ENCODE data around the gene C4orf50. TPM values are rescaled to one million over a fixed set of nuclear protein-coding genes. Genes with fewer than 3 reads are reported as not detected.

C4orf50 gene
- total RNA-seq, 5 donors from 2014 or later (not counting 1 experiment from before 2014, with no cell fraction given) = 0.28 to 3.0 (median 0.54) TPM

DNA sequence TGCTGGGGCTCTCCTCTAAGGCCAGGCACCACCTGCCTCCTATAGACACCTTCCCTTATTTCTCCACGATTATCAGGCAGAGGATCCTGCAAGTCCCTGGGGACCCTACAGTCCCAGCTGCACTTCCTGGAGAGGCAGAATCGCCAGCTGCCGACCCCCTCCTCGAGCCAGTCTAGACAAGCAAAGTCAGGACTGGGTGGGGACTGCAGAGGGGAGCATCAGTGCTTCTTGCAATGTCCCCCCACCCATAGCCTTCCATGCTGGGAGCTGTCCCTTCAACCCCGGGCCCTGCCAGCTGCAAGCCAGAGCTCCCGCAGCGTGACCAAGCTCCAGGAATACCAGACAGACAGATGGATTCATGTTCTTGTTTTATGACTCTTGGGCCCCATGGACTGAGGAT lies 124.0 kb downstream of the C4orf50 start:
- 61% methylated on average over 4 of the region's 7 CpGs for WGBS (ENCODE audit: insufficient coverage)
- peaks cover 0 to 5% of the 10 kb centered on the region in 2 experiments for H3K4me1 ChIP-seq (ENCODE audit: control insufficient read depth in 1 of 2, extremely low read depth in 1 of 2, insufficient read depth in 2 of 2, low read length in 2 of 2)
- H3K27me3 Mint-ChIP-seq = peaks cover 37 to 54% of the 10 kb centered on the region in 2 donors
- no peak overlapping the region for H3K27ac Mint-ChIP-seq
- ChIA-PET CTCF (no interaction called here), POLR2A (no interaction called here)
- no peak for ATAC-seq (replicated peaks in 1 of 4)
- no peak overlapping the region for H3K4me3 ChIP-seq (ENCODE audit: control insufficient read depth in 1 of 2, extremely low read depth in 1 of 2, low read length in 1 of 2)
- no peak overlapping the region for H3K4me3 Mint-ChIP-seq
- H3K36me3 ChIP-seq (ENCODE audit: control insufficient read depth in 2 of 2, extremely low read depth in 1 of 2, insufficient read depth in 1 of 2, low read length in 1 of 2) = no peaks in the 10 kb centered on the region
- H3K27me3 ChIP-seq (replicated peaks in 1 of 2; ENCODE audit: control insufficient read depth in 2 of 2, extremely low read depth in 1 of 2, insufficient read depth in 2 of 2, low read length in 1 of 2) = peaks cover 8 to 52% of the 10 kb centered on the region in 2 experiments
- H3K9me3 ChIP-seq = no peaks in the 10 kb centered on the region
- no peak for DNase-seq
- H3K9me3 Mint-ChIP-seq = peaks cover 4 to 5% (median 4%) of the 10 kb centered on the region in 3 donors
- no peak overlapping the region for H3K27ac ChIP-seq (ENCODE audit: low read length)
- H3K4me1 Mint-ChIP-seq = peaks cover 0 to 9% (median 5%) of the 10 kb centered on the region in 3 donors
- H3K36me3 Mint-ChIP-seq = no peaks in the 10 kb centered on the region

- ChIA-PET POLR2A (no interaction called here), CTCF (no interaction called here)
- WGBS (ENCODE audit: insufficient coverage) = 74% methylated on average over 7 of the region's 8 CpGs
- DNase-seq (no peak), ATAC-seq (replicated peaks in 1 of 4) (no peak)
- Mint-ChIP-seq H3K27ac (peak overlapping the region in 1 of 2 donors; percentile 23), H3K4me1 (peaks cover 0 to 14% (median 11%) of the 10 kb centered on the region in 3 donors), H3K36me3 (no peaks in the 10 kb centered on the region), H3K4me3 (no peak overlapping the region), H3K27me3 (peaks cover 43 to 60% of the 10 kb centered on the region in 2 donors), H3K9me3 (peaks cover 4 to 5% (median 4%) of the 10 kb centered on the region in 3 donors)
- no peaks in the 10 kb centered on the region for H3K9me3 ChIP-seq
- H3K27me3 ChIP-seq (replicated peaks in 1 of 2; ENCODE audit: control insufficient read depth in 2 of 2, extremely low read depth in 1 of 2, insufficient read depth in 2 of 2, low read length in 1 of 2) = peaks cover 8 to 59% of the 10 kb centered on the region in 2 experiments
- H3K27ac ChIP-seq (ENCODE audit: low read length) = no peak overlapping the region
- no peaks in the 10 kb centered on the region for H3K36me3 ChIP-seq (ENCODE audit: control insufficient read depth in 2 of 2, extremely low read depth in 1 of 2, insufficient read depth in 1 of 2, low read length in 1 of 2)
- peaks cover 0 to 5% of the 10 kb centered on the region in 2 experiments for H3K4me1 ChIP-seq (ENCODE audit: control insufficient read depth in 1 of 2, extremely low read depth in 1 of 2, insufficient read depth in 2 of 2, low read length in 2 of 2)
- no peak overlapping the region for H3K4me3 ChIP-seq (ENCODE audit: control insufficient read depth in 1 of 2, extremely low read depth in 1 of 2, low read length in 1 of 2)
Observed at GRCh38 chr4:5893591-5893990, 124.6 kb downstream of the C4orf50 start.

DNA sequence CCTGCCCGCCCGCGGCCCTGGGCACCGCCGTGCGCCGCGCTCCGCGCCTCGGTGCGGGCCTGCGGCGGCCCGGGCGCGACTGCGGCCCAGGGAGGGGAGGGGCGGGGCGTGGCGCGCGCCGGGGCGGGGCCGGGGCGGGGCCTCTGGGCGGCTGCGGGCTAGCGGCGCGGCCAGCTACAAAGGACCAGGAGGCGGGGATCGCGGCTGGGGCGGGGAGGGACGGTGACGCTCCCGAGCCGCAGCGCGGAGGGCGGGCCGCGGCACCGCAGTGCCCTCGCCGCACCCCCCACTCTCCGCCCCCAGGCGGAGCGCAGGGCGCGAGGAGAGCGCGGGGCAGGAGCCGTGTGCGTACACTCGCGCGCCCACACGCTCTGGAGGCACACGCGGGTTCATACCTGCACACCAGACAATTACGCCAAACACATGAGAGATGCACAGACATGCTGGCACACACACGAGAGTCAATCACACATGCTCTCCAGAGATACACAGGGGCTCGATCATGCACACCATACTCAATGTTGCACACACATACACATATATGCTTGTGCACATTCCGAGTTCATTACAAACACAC lies 125.1 kb downstream of the C4orf50 start, which contains the start of gene CRMP1:
Gene CRMP1 (minus strand): TSS at position 83 of the 577 bp plus-strand sequence. CDS start 117 bp downstream, outside the sequence.
- H3K9me3 ChIP-seq = no peaks in the 10 kb centered on the region
- no peaks in the 10 kb centered on the region for H3K36me3 Mint-ChIP-seq
- no peak within 1 kb of the TSS for H3K4me3 ChIP-seq (ENCODE audit: control insufficient read depth in 1 of 2, extremely low read depth in 1 of 2, low read length in 1 of 2)
- H3K27ac ChIP-seq (ENCODE audit: low read length) = no peak within 1 kb of the TSS
- peaks cover 43 to 60% of the 10 kb centered on the region in 2 donors for H3K27me3 Mint-ChIP-seq
- peaks cover 0 to 14% (median 11%) of the 10 kb centered on the region in 3 donors for H3K4me1 Mint-ChIP-seq
- ATAC-seq (replicated peaks in 1 of 4) (no peak), DNase-seq (no peak)
- H3K4me3 Mint-ChIP-seq = no peak within 1 kb of the TSS
- CTCF ChIA-PET = no interaction called here
- peaks cover 4 to 5% (median 4%) of the 10 kb centered on the region in 3 donors for H3K9me3 Mint-ChIP-seq
- H3K4me1 ChIP-seq (ENCODE audit: control insufficient read depth in 1 of 2, extremely low read depth in 1 of 2, insufficient read depth in 2 of 2, low read length in 2 of 2) = peaks cover 0 to 5% of the 10 kb centered on the region in 2 experiments
- no peaks in the 10 kb centered on the region for H3K36me3 ChIP-seq (ENCODE audit: control insufficient read depth in 2 of 2, extremely low read depth in 1 of 2, insufficient read depth in 1 of 2, low read length in 1 of 2)
- 10% methylated on average over 44 of the region's 67 CpGs for WGBS (ENCODE audit: insufficient coverage)
- H3K27me3 ChIP-seq (replicated peaks in 1 of 2; ENCODE audit: control insufficient read depth in 2 of 2, extremely low read depth in 1 of 2, insufficient read depth in 2 of 2, low read length in 1 of 2) = peaks cover 8 to 59% of the 10 kb centered on the region in 2 experiments
- H3K27ac Mint-ChIP-seq = peak within 1 kb of the TSS in 1 of 2 donors; percentile 23
- POLR2A ChIA-PET = no interaction called here

DNA sequence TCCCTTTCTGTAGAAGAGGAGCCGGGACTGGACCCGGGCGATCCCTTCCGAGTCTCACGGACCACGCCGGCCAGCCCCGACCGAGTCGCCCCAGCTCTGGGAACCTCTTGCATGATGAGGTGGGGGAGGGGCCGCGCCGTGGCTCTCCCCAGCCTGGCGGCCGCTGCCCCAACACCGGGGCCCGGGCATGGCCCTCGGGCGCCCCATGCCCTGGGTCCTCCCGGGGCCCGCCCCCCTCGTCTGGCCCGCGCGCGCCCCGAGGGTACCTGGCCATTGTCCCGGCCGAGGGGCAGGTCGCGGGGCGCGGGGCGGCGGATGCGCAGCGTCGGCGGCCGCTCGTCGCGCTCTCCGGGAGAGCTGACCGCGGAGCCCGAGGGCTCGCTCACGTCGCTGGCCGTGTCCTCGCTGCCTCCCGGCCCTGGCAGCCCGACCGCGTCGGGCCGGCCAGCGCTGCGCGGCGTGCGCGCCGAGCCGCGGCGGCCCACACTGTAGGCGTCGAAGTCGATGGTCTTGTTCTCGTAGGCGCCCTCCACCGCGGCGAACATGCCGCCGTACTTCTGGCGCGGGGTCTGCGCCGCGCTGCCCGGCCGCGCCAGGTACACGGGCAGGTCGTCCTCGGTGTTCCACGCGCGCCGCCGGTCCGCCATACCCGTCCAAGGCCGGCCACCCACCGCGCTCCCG lies 125.8 kb downstream of the C4orf50 start:
- POLR2A ChIA-PET = no interaction called here
- DNase-seq = no peak
- Histone ChIP-seq H3K4me3 (ENCODE audit: control insufficient read depth in 1 of 2, extremely low read depth in 1 of 2, low read length in 1 of 2) (no peak overlapping the region), H3K4me1 (ENCODE audit: control insufficient read depth in 1 of 2, extremely low read depth in 1 of 2, insufficient read depth in 2 of 2, low read length in 2 of 2) (peaks cover 0 to 9% of the 10 kb centered on the region in 2 experiments), H3K9me3 (no peaks in the 10 kb centered on the region), H3K36me3 (ENCODE audit: control insufficient read depth in 2 of 2, extremely low read depth in 1 of 2, insufficient read depth in 1 of 2, low read length in 1 of 2) (no peaks in the 10 kb centered on the region), H3K27ac (ENCODE audit: low read length) (no peak overlapping the region), H3K27me3 (replicated peaks in 1 of 2; ENCODE audit: control insufficient read depth in 2 of 2, extremely low read depth in 1 of 2, insufficient read depth in 2 of 2, low read length in 1 of 2) (peaks cover 8 to 60% of the 10 kb centered on the region in 2 experiments)
- Mint-ChIP-seq H3K27me3 (peaks cover 43 to 61% of the 10 kb centered on the region in 2 donors), H3K27ac (no peak overlapping the region), H3K36me3 (no peaks in the 10 kb centered on the region), H3K4me3 (no peak overlapping the region), H3K9me3 (peaks cover 4 to 5% (median 4%) of the 10 kb centered on the region in 3 donors), H3K4me1 (peaks cover 0 to 14% (median 11%) of the 10 kb centered on the region in 3 donors)
- WGBS (ENCODE audit: insufficient coverage) = 11% methylated on average over 93 of the region's 100 CpGs
- CTCF ChIA-PET = no interaction called here
- no peak for ATAC-seq (replicated peaks in 1 of 4)

- H3K4me3 Mint-ChIP-seq = no peak overlapping the region
- H3K9me3 Mint-ChIP-seq = peaks cover under 1 to 2% (median under 1%) of the 10 kb centered on the region in 3 donors
- DNase-seq (no peak), ATAC-seq (replicated peaks in 1 of 4) (no peak)
- no peak overlapping the region for H3K27ac Mint-ChIP-seq
- WGBS (ENCODE audit: insufficient coverage) = 25% methylated on average over 22 of the region's 34 CpGs
- H3K36me3 ChIP-seq (ENCODE audit: control insufficient read depth in 2 of 2, extremely low read depth in 1 of 2, insufficient read depth in 1 of 2, low read length in 1 of 2) = no peaks in the 10 kb centered on the region
- H3K27me3 Mint-ChIP-seq = peaks cover 40 to 66% of the 10 kb centered on the region in 2 donors
- H3K4me3 ChIP-seq (ENCODE audit: control insufficient read depth in 1 of 2, extremely low read depth in 1 of 2, low read length in 1 of 2) = no peak overlapping the region
- peaks cover 8 to 67% of the 10 kb centered on the region in 2 experiments for H3K27me3 ChIP-seq (replicated peaks in 1 of 2; ENCODE audit: control insufficient read depth in 2 of 2, extremely low read depth in 1 of 2, insufficient read depth in 2 of 2, low read length in 1 of 2)
- H3K4me1 Mint-ChIP-seq = peaks cover 0 to 14% (median 11%) of the 10 kb centered on the region in 3 donors
- ChIA-PET POLR2A (no interaction called here), CTCF (no interaction called here)
- H3K27ac ChIP-seq (ENCODE audit: low read length) = no peak overlapping the region
- H3K4me1 ChIP-seq (ENCODE audit: control insufficient read depth in 1 of 2, extremely low read depth in 1 of 2, insufficient read depth in 2 of 2, low read length in 2 of 2) = peaks cover 0 to 11% of the 10 kb centered on the region in 2 experiments
- no peaks in the 10 kb centered on the region for H3K36me3 Mint-ChIP-seq
- H3K9me3 ChIP-seq = no peaks in the 10 kb centered on the region
Observed at GRCh38 chr4:5891563-5892322, 126.5 kb downstream of the C4orf50 start.

- POLR2A ChIA-PET = no interaction called here
Observed at GRCh38 chr4:5890063-5890727, 128.0 kb downstream of the C4orf50 start.

More at GRCh38 chr4:5890063-5890727, 128.0 kb downstream of the C4orf50 start:
- ATAC-seq (replicated peaks in 1 of 4) (no peak), DNase-seq (no peak)
- Mint-ChIP-seq H3K27ac (peak overlapping the region in 1 of 2 donors; percentile 8), H3K4me1 (peaks cover 0 to 14% (median 11%) of the 10 kb centered on the region in 3 donors), H3K9me3 (no peaks in the 10 kb centered on the region), H3K27me3 (peaks cover 53 to 75% of the 10 kb centered on the region in 2 donors), H3K4me3 (no peak overlapping the region), H3K36me3 (no peaks in the 10 kb centered on the region)
- CTCF ChIA-PET = no interaction called here
- no peaks in the 10 kb centered on the region for H3K9me3 ChIP-seq
- 8% methylated on average over 33 of the region's 41 CpGs for WGBS (ENCODE audit: insufficient coverage)
- H3K4me1 ChIP-seq (ENCODE audit: control insufficient read depth in 1 of 2, extremely low read depth in 1 of 2, insufficient read depth in 2 of 2, low read length in 2 of 2) = peaks cover 0 to 11% of the 10 kb centered on the region in 2 experiments
- H3K27me3 ChIP-seq (replicated peaks in 1 of 2; ENCODE audit: control insufficient read depth in 2 of 2, extremely low read depth in 1 of 2, insufficient read depth in 2 of 2, low read length in 1 of 2) = peaks cover 11 to 74% of the 10 kb centered on the region in 2 experiments
- no peaks in the 10 kb centered on the region for H3K36me3 ChIP-seq (ENCODE audit: control insufficient read depth in 2 of 2, extremely low read depth in 1 of 2, insufficient read depth in 1 of 2, low read length in 1 of 2)
- H3K4me3 ChIP-seq (ENCODE audit: control insufficient read depth in 1 of 2, extremely low read depth in 1 of 2, low read length in 1 of 2) = no peak overlapping the region
- H3K27ac ChIP-seq (ENCODE audit: low read length) = no peak overlapping the region

All from T-cell (primary cell).